GM23338 (cell line): ENCODE data around the gene CCNF. TPM values are rescaled to one million over a fixed set of nuclear protein-coding genes. Genes with fewer than 3 reads are reported as not detected.

Experiments used
- ATAC-seq: fragments of 200-7000 bp; cut with Tn5 transposase; 3 replicates; pipeline ENCODE4 v1.9.1; 2020
- DNase-seq: peaks from one replicate; pipeline ENCODE4 v3.0.0-alpha.2; 2015; ENCODE audit warnings: low spot score
- H2AFZ ChIP-seq: fragments of 200-600 bp; sonication (generic); 2 replicates; pipeline ENCODE4 v1.8.0; 2016; ENCODE audit warnings: antibody characterized with exemption, mild to moderate bottlenecking, moderate library complexity
- H3F3A ChIP-seq: fragments of 200-600 bp; sonication (generic); replicated peaks from 2 replicates; pipeline ENCODE4 v1.8.0; 2017; ENCODE audit warnings: antibody characterized with exemption, mixed run types, low read depth
- H3K27ac ChIP-seq: fragments of 200-600 bp; sonication (generic); 2 replicates; pipeline ENCODE4 v1.6.1; 2016; ENCODE audit warnings: low read depth
- H3K27me3 ChIP-seq: fragments of 200-600 bp; sonication (generic); 2 replicates; pipeline ENCODE4 v1.8.0; 2016; ENCODE audit warnings: mild to moderate bottlenecking, mixed run types, moderate library complexity; ENCODE audit not compliant: insufficient read depth
- H3K36me3 ChIP-seq: fragments of 200-600 bp; sonication (generic); 2 replicates; pipeline ENCODE4 v1.8.0; 2016; ENCODE audit warnings: mild to moderate bottlenecking; ENCODE audit not compliant: insufficient read depth
- H3K4me1 ChIP-seq: fragments of 200-600 bp; sonication (generic); 2 replicates; pipeline ENCODE4 v1.8.0; 2016; ENCODE audit warnings: mild to moderate bottlenecking, moderate library complexity; ENCODE audit not compliant: insufficient read depth
- H3K4me2 ChIP-seq: fragments of 200-600 bp; sonication (generic); 2 replicates; pipeline ENCODE4 v1.7.1; 2017; ENCODE audit warnings: mixed run types
- H3K4me3 ChIP-seq: fragments of 200-600 bp; sonication (generic); 2 replicates; pipeline ENCODE4 v1.6.1; 2016; ENCODE audit warnings: mixed run types
- H3K79me2 ChIP-seq: fragments of 200-600 bp; sonication (generic); replicated peaks from 2 replicates; pipeline ENCODE4 v1.8.0; 2017; ENCODE audit warnings: mild to moderate bottlenecking; ENCODE audit not compliant: insufficient read depth
- H3K9me2 ChIP-seq: fragments of 200-600 bp; sonication (generic); 2 replicates; pipeline ENCODE4 v1.8.0; 2017; ENCODE audit not compliant: insufficient read depth
- H4K20me1 ChIP-seq: fragments of 200-600 bp; sonication (generic); replicated peaks from 2 replicates; pipeline ENCODE4 v1.8.0; 2017; ENCODE audit warnings: mild to moderate bottlenecking; ENCODE audit not compliant: insufficient read depth
- H3K27ac Mint-ChIP-seq: 2 replicates; pipeline ENCODE4 v1.8.0; 2020; ENCODE audit warnings: inconsistent platforms, mild to moderate bottlenecking, moderate library complexity, mixed read lengths
- H3K27me3 Mint-ChIP-seq: 3 replicates; pipeline ENCODE4 v1.8.0; 2022; ENCODE audit warnings: low read depth, mild to moderate bottlenecking, moderate library complexity, mixed read lengths, inconsistent platforms; ENCODE audit not compliant: insufficient read depth, poor library complexity
- H3K36me3 Mint-ChIP-seq: 3 replicates; pipeline ENCODE4 v1.8.0; 2021; ENCODE audit warnings: low read depth, mild to moderate bottlenecking, inconsistent platforms, moderate library complexity, mixed read lengths
- H3K4me1 Mint-ChIP-seq: 3 replicates; pipeline ENCODE4 v1.8.0; 2020; ENCODE audit warnings: mild to moderate bottlenecking, inconsistent platforms, mixed read lengths
- H3K4me3 Mint-ChIP-seq: 3 replicates; pipeline ENCODE4 v1.8.0; 2021; ENCODE audit warnings: moderate library complexity, mild to moderate bottlenecking, inconsistent platforms, mixed read lengths
- H3K9me3 Mint-ChIP-seq: 3 replicates; pipeline ENCODE4 v1.8.0; 2020; ENCODE audit warnings: moderate library complexity, mild to moderate bottlenecking, inconsistent platforms, mixed read lengths
- CREB1 ChIP-seq: fragments of 250-450 bp; sonication (Bioruptor Pico); IDR thresholded peaks from 2 replicates; pipeline ENCODE4 v1.5.0; 2020; ENCODE audit warnings: low read depth, mild to moderate bottlenecking, moderate library complexity
- ETS1 ChIP-seq: IDR thresholded peaks from 2 replicates; pipeline ENCODE4 v1.6.1; 2016; ENCODE audit warnings: antibody characterized with exemption
- EZH2 ChIP-seq: fragments of 200-600 bp; sonication (generic); IDR thresholded peaks from one replicate; pipeline ENCODE4 v1.8.0; 2017; ENCODE audit warnings: antibody characterized with exemption, mild to moderate bottlenecking, low read depth; ENCODE audit not compliant: unreplicated experiment
- EZH2phosphoT487 ChIP-seq: fragments of 200-600 bp; sonication (generic); IDR thresholded peaks from one replicate; pipeline ENCODE4 v1.8.1; 2018; ENCODE audit warnings: antibody characterized with exemption; ENCODE audit not compliant: unreplicated experiment
- JUNB ChIP-seq: IDR thresholded peaks from one replicate; pipeline ENCODE4 v1.6.1; 2016; ENCODE audit warnings: antibody characterized with exemption; ENCODE audit not compliant: unreplicated experiment
- NANOG ChIP-seq: IDR thresholded peaks from 2 replicates; pipeline ENCODE4 v1.6.1; 2016; ENCODE audit warnings: antibody characterized with exemption, borderline replicate concordance
- POLR2AphosphoS5 ChIP-seq: IDR thresholded peaks from 2 replicates; pipeline ENCODE4 v1.6.1; 2016; ENCODE audit warnings: antibody characterized with exemption, low read depth
- STAT1 ChIP-seq: IDR thresholded peaks from one replicate; pipeline ENCODE4 v1.6.1; 2016; ENCODE audit warnings: antibody characterized with exemption; ENCODE audit not compliant: unreplicated experiment
- ZNF114 ChIP-seq: fragments of 250-450 bp; sonication (Bioruptor Pico); IDR thresholded peaks from 2 replicates; pipeline ENCODE4 v1.5.0; 2020; ENCODE audit warnings: mild to moderate bottlenecking, moderate library complexity
- ZNF331 ChIP-seq: fragments of 250-450 bp; sonication (Bioruptor Pico); IDR thresholded peaks from 2 replicates; pipeline ENCODE4 v1.5.0; 2020; ENCODE audit warnings: low read depth, mild to moderate bottlenecking, moderate library complexity
- ZNF462 ChIP-seq: fragments of 250-450 bp; sonication (Bioruptor Pico); IDR thresholded peaks from 2 replicates; pipeline ENCODE4 v1.5.0; 2020; ENCODE audit warnings: mild to moderate bottlenecking, moderate library complexity
- polyA plus RNA-seq: library from polyadenylated mRNA; unstranded; fragments of >200 nt; fragmentation: Nextera tagmentation; extraction: Ambion mirVana; gene quantifications from 2 replicates; pipeline ENCODE4 v1.2.1, GENCODE V29; 2016
- total RNA-seq: library from RNA; depleted of rRNA; stranded (reverse); fragments of >200 nt; shearing (Covaris generic); gene quantifications from 2 replicates; pipeline ENCODE4 v1.2.3, GENCODE V29; 2014
- TF ChIP-seq, protein P1 (sequence below), 2 experiments: fragments of 200-600 bp in 1 of 2; sonication (generic) in 1 of 2; conservative IDR thresholded peaks; 2 replicates each; pipeline versions ENCODE4 v1.5.1 to v1.6.1; 2016 to 2017; ENCODE audit warnings: antibody characterized with exemption in 2 of 2, low read depth in 2 of 2, mild to moderate bottlenecking in 2 of 2, moderate library complexity in 1 of 2
- TF ChIP-seq, protein P2 (sequence below): IDR thresholded peaks from one replicate; pipeline ENCODE4 v1.6.1; 2018; ENCODE audit warnings: antibody characterized with exemption; ENCODE audit not compliant: unreplicated experiment

Gene CCNF
- total and polyA plus RNA-seq, 2 experiments from 2014 or later = 21.2 to 54.2 TPM

DNA sequence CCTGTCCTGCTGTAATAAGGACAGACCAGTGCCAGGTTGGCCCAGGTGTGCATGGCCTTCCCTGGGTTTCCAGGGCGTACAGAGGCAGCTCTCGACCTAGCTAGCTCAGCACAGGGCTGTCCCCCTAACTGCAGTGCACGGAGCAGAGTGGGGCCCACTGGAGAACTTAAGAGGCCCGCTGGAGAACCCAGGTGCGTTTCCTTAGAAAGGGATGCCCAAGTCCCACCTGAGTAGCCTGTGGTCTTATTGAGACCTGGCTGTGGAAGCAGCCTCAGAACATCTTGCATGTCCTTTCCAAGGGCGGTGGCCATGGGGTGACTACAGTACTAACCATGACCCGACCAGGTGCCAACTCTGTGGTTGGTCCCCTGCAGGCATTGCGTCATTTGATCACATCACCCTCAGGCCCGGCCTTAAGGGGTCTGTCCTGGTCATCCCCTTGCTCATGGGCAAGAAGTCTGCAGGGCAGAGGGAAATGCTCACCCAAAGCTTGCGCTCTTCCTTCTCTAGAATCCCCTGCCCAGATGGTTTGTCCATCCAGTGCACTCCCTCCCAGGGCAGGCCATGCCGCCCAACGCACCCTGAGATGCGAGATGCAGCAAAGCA lies 3.3 kb upstream of the CCNF start:
- Histone ChIP-seq H3K4me2 (no peak overlapping the region), H4K20me1 (peaks cover 12% of the 10 kb centered on the region), H3K27me3 (no peaks in the 10 kb centered on the region), H3F3A (0 out of 2 replicates have a peak, but pooled peaks cover 10% of the 10 kb centered on the region), H3K4me3 (no peak overlapping the region), H3K9me2 (no peaks in the 10 kb centered on the region), H3K79me2 (peaks cover 14% of the 10 kb centered on the region), H3K36me3 (peaks cover under 1% of the 10 kb centered on the region), H3K4me1 (peaks cover 9% of the 10 kb centered on the region; the same call in 1 of the 2 replicates), H3K27ac (no peak overlapping the region), H2AFZ (no peak overlapping the region)
- TF ChIP-seq CREB1 (no peak), EZH2 (no peak), ZNF331 (no peak), NANOG (no peak), JUNB (no peak), ZNF462 (no peak), POLR2AphosphoS5 (no peak), ZNF114 (CRISPR knock-in tag) (no peak), STAT1 (no peak), ETS1 (no peak), EZH2phosphoT487 (no peak)
- TF ChIP-seq, protein P1, sequence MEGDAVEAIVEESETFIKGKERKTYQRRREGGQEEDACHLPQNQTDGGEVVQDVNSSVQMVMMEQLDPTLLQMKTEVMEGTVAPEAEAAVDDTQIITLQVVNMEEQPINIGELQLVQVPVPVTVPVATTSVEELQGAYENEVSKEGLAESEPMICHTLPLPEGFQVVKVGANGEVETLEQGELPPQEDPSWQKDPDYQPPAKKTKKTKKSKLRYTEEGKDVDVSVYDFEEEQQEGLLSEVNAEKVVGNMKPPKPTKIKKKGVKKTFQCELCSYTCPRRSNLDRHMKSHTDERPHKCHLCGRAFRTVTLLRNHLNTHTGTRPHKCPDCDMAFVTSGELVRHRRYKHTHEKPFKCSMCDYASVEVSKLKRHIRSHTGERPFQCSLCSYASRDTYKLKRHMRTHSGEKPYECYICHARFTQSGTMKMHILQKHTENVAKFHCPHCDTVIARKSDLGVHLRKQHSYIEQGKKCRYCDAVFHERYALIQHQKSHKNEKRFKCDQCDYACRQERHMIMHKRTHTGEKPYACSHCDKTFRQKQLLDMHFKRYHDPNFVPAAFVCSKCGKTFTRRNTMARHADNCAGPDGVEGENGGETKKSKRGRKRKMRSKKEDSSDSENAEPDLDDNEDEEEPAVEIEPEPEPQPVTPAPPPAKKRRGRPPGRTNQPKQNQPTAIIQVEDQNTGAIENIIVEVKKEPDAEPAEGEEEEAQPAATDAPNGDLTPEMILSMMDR (conservative IDR thresholded peaks at IDR 0.05; ENCODE audit: low read depth in 2 of 2) = no peak
- TF ChIP-seq, protein P2, sequence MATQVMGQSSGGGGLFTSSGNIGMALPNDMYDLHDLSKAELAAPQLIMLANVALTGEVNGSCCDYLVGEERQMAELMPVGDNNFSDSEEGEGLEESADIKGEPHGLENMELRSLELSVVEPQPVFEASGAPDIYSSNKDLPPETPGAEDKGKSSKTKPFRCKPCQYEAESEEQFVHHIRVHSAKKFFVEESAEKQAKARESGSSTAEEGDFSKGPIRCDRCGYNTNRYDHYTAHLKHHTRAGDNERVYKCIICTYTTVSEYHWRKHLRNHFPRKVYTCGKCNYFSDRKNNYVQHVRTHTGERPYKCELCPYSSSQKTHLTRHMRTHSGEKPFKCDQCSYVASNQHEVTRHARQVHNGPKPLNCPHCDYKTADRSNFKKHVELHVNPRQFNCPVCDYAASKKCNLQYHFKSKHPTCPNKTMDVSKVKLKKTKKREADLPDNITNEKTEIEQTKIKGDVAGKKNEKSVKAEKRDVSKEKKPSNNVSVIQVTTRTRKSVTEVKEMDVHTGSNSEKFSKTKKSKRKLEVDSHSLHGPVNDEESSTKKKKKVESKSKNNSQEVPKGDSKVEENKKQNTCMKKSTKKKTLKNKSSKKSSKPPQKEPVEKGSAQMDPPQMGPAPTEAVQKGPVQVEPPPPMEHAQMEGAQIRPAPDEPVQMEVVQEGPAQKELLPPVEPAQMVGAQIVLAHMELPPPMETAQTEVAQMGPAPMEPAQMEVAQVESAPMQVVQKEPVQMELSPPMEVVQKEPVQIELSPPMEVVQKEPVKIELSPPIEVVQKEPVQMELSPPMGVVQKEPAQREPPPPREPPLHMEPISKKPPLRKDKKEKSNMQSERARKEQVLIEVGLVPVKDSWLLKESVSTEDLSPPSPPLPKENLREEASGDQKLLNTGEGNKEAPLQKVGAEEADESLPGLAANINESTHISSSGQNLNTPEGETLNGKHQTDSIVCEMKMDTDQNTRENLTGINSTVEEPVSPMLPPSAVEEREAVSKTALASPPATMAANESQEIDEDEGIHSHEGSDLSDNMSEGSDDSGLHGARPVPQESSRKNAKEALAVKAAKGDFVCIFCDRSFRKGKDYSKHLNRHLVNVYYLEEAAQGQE = no peak
- Mint-ChIP-seq H3K9me3 (no peaks in the 10 kb centered on the region; the same call in 2 of the 3 replicates), H3K4me1 (peaks cover 21% of the 10 kb centered on the region), H3K4me3 (no peak overlapping the region), H3K27me3 (peaks cover 21% of the 10 kb centered on the region), H3K27ac (no peak overlapping the region), H3K36me3 (peaks cover 14% of the 10 kb centered on the region)
- DNase-seq (no peak), ATAC-seq (no peak)
